IPS-18c (cell line): Measurements from ENCODE around the gene VWA8.
"Not testable (repeated sequence)": the region's sequence is repeated elsewhere in the genome, so short reads cannot be mapped to it uniquely, and the experiment has no call there.

ENCODE experiments used
- H3K4me3 ChIP-seq: 2 replicates; pipeline ENCODE4 v1.7.0; 2013; ENCODE audit warnings: low read depth, mild to moderate bottlenecking, low read length, moderate library complexity; ENCODE audit not compliant: insufficient read depth
- H3K9me3 ChIP-seq: one replicate; pipeline ENCODE4 v1.6.1; 2013; ENCODE audit warnings: mild to moderate bottlenecking, low read length, moderate library complexity; ENCODE audit not compliant: control insufficient read depth, insufficient read depth

The VWA8 gene

GRCh38 chr13:41668130-41668757, 292.7 kb downstream of the VWA8 start:
- no peaks in the 10 kb centered on the region for H3K9me3 ChIP-seq
- H3K4me3 ChIP-seq = no peak overlapping the region

GRCh38 chr13:41666644-41667043, 294.3 kb downstream of the VWA8 start:
- Histone ChIP-seq H3K9me3 (no peaks in the 10 kb centered on the region), H3K4me3 (no peak overlapping the region)

DNA sequence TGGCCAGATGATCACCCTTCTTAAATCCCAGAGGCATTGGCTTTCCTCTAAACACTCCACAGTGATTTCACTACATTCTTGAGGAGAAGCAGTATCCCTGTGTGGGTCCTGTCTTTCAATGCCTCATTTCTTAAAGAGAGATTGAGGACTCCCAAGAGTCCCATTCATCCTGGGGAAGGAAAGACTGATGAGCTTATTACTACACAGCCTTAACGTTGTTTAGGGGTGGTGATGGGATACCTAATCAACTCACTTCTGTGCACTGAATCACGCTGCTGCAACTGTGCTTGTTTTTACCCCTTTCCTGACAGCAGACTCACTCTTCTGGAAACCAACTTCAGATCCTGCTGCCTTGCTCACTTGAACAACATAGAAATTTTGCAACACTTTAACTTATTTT, 300.5 kb downstream of the VWA8 start:
- no peaks in the 10 kb centered on the region for H3K9me3 ChIP-seq
- H3K4me3 ChIP-seq = no peak overlapping the region

- H3K9me3 ChIP-seq = no peaks in the 10 kb centered on the region
- H3K4me3 ChIP-seq = no peak overlapping the region
These were observed 302.8 kb downstream of the VWA8 start for GRCh38 chr13:41658057-41658661.

DNA sequence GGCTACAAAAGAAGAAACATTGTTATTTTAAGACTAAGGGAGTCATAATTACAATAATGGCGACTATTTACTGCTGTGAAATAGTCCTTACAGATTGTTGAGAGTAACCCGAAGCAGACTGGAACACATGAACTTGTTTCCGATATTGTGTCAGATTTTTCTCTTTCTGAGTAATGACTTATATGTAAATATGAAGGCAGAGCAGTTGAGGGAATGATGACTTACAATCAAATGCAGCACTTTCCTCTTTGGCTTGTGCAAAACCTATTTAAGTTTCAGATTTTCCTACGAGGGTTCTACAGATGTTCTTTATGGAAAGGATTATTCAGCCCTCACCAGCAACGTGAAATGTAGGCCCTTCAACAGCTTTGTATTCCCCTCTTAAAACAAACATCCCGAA, 304.9 kb downstream of the VWA8 start:
- no peaks in the 10 kb centered on the region for H3K9me3 ChIP-seq
- H3K4me3 ChIP-seq = no peak overlapping the region

DNA sequence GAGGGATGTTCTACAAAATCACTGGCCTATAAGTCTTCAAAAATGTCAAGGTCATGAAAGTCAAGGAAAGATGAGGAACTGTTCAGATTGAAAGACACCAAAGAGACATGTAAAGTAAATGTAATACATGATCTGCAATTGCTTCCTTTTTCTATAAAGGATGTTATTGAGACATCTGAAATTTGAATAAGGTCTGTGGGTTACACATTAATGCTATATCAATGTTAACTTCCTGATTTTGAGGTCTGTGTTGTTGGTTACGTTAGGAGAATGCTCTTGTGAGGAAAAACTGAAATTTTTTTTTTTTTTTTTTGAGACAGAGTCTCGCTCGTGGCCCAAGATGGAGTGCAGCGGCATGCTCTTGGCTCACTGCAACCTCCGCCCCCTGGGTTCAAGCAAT, 306.1 kb downstream of the VWA8 start:
- no peak overlapping the region for H3K4me3 ChIP-seq
- H3K9me3 ChIP-seq = no peaks in the 10 kb centered on the region

GRCh38 chr13:41652735-41653361, 308.1 kb downstream of the VWA8 start:
- H3K9me3 ChIP-seq = no peaks in the 10 kb centered on the region
- H3K4me3 ChIP-seq = no peak overlapping the region

DNA sequence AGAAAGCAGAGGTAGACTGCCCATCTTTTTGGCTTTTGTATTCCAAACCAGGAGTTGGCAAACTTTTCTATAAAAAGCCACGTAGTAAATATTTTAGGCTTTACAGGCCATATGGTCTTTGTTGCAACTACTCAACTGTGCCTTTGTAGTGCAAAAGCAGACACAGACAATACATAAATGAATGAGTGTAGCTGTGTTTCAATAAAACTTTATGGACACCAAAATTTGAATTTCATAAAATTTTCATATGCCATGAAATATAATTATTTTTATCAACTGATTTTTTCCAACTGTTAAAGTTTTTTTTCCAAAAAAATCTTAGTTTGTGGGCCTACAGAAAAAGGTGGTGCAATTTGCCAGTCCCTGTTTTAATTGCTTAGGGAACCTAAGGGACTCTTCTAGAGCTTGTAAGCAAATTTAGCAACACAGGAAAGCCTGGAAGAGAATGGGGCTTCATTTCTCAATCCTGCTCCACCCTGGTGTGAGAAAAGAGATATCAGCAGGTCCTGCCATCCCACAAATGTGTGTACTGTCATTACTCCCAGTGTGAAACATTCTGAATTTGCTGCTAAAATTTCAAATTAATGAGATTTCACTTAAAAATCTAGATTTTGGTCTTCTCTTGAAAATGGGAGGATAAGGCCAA, 309.4 kb downstream of the VWA8 start:
- Histone ChIP-seq H3K9me3 (no peaks in the 10 kb centered on the region), H3K4me3 (no peak overlapping the region)

DNA sequence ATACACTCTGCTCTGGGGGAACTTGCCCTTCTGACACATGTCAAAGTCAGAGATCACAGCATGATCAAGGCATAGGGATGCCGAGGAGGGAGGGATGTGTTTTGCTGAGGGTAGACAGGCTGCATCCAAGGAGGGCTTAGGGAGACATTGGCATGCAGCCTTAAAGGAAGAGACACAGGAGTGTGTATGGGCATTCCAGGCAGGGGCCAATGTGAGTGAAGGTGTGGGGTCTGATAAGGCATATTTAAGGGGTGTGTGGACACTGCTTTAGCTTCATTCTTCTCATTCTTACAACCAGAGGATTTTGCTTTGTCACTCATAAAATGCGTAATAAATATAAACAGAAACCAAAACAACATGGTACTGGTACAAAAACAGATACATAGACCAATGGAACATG, 310.2 kb downstream of the VWA8 start:
- Histone ChIP-seq H3K9me3 (no peaks in the 10 kb centered on the region), H3K4me3 (no peak overlapping the region)

- H3K4me3 ChIP-seq = no peak overlapping the region
These were observed 311.2 kb downstream of the VWA8 start for GRCh38 chr13:41649659-41650058.

DNA sequence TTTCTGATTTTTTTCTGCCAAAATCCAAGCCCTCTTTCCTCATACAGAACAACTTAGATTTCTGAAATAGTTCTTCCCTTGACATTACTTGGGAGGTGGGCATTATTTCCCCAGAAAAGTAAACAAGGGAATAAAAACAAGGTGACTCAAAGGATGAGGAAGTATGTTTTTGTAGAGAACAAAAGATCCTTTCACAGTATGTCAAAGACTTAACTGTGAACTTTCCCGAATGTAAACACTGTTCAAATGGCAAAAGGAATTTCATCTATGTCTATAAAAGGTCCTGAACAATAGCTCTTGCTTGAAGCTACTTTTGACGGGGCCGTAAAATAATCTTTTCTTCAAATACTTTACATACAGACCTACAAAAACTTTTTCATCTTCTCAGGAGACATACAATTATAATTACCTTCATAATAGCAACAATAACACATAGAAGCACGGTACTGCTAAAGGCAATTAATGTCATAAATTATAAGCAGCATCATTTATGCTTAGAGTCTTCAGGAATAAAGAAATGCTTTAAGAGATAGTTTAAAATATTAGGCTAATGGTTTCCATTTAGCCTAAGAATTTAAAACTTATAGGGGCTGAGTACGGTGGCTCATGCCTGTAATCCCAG, 312.5 kb downstream of the VWA8 start:
- Histone ChIP-seq H3K4me3 (no peak overlapping the region), H3K9me3 (no peaks in the 10 kb centered on the region)

More at GRCh38 chr13:41649659-41650058, 311.2 kb downstream of the VWA8 start:
- no peaks in the 10 kb centered on the region for H3K9me3 ChIP-seq

DNA sequence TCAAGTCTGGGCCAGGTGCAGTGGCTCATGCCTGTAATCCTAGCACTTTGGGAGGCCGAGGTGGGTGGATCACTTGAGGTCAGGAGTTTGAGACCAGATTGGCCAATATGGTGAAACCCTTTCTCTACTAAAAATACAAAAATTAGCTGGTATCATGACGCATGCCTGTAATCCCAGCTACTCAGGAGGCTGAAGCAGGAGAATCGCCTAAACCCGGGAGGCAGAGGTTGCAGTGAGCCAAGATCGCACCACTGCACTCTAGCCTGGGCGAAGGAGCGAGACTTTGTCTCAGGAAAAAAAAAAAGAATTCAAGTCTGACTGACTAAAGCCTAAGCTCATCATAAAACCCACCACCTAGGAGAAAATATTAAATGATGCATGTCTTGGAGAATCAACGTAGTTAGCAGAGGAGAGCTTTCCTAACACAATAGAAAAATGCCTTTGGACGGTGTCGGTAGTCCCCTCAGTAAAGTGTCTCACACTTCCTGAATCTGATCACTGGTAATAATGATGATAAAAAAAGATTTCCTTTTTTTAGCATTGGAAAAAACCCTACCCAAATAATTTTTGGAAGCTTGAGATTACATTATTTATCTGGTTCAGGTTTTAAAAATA, 313.1 kb downstream of the VWA8 start:
- H3K4me3 ChIP-seq, H3K9me3 ChIP-seq: not testable (repeated sequence)

DNA sequence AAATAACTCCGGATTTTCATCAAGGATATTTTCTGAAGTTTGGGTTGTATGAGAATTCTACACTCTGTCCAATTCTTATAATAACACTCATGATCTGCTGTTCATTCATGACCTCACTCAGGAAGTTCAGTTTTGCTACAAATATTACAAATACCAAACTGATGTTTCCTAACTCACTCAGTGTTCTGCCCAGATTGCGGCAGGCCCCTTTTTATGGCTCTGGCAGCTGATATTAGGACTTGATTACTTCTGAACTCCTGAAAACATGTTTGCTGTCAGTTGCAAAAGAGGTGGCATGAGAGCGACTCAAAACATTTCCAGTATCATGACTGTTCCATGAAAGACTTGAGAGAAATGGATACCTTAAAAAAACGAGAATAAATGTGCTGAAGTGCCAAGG, 315.6 kb downstream of the VWA8 start:
- no peak overlapping the region for H3K4me3 ChIP-seq
- H3K9me3 ChIP-seq = no peaks in the 10 kb centered on the region

- no peaks in the 10 kb centered on the region for H3K9me3 ChIP-seq
These were observed 316.2 kb downstream of the VWA8 start for GRCh38 chr13:41644742-41645141.

GRCh38 chr13:41643507-41643906, 317.4 kb downstream of the VWA8 start:
- Histone ChIP-seq H3K4me3 (no peak overlapping the region), H3K9me3 (no peaks in the 10 kb centered on the region)

More at GRCh38 chr13:41644742-41645141, 316.2 kb downstream of the VWA8 start:
- H3K4me3 ChIP-seq = no peak overlapping the region

DNA sequence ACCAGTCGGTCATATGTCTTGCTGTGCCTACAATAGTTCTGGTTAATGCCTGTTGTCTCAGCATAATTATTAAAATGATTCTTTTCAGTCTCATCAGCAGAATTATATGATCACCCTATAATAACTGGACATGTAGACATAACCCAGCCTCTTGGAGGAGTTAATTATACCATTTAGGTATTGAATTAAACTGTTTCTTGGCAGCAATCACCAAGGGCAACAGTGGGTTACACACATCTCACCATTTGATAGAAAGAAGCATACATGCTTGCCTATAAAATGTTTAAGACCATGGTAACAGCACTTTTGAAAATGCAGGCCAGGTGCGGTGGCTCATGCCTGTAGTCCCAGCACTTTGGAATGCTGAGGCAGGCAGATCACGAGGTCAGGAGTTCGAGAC, 318.9 kb downstream of the VWA8 start:
- Histone ChIP-seq H3K9me3 (no peaks in the 10 kb centered on the region), H3K4me3 (no peak overlapping the region)

DNA sequence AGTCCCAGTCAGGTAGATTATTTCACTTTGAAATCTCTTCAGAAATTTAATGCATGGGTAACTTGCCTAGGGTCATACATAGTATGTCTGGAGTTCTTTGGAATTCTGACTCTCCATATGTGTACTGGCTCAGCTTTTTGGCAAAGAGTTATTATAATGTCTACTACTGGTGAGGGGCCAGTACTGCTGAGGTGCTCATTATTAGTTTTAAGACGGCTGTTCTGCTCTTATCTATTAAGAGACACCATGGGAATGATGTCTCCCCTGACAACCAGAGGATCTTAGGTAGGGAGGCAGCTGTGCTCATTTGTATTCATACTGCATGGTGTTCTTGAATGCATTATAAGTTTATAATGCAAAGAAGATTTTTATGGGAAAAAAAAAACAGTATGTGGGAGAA, 319.5 kb downstream of the VWA8 start:
- Histone ChIP-seq H3K9me3 (no peaks in the 10 kb centered on the region), H3K4me3 (no peak overlapping the region)
